Neural crest cell (in vitro differentiated cells): ENCODE results near the gene FRG2C. TPM values are rescaled to one million over a fixed set of nuclear protein-coding genes. Genes with fewer than 3 reads are reported as not detected.
"Not testable (repeated sequence)": the region's sequence is repeated elsewhere in the genome, so short reads cannot be mapped to it uniquely, and the experiment has no call there.

ENCODE experiments used
- DNase-seq: peaks from one replicate; pipeline ENCODE4 v3.0.0; 2021; ENCODE audit warnings: low read depth, mixed read lengths, low spot score
- H3K27ac Mint-ChIP-seq: one replicate; pipeline ENCODE4 v1.8.0; 2021; ENCODE audit warnings: mild to moderate bottlenecking, mixed read lengths; ENCODE audit not compliant: unreplicated experiment
- H3K27me3 Mint-ChIP-seq: 2 replicates; pipeline ENCODE4 v1.8.0; 2021; ENCODE audit warnings: low read depth, mild to moderate bottlenecking, mixed read lengths
- H3K36me3 Mint-ChIP-seq: 2 replicates; pipeline ENCODE4 v1.8.0; 2021; ENCODE audit warnings: low read depth, mild to moderate bottlenecking, mixed read lengths
- H3K4me1 Mint-ChIP-seq: 2 replicates; pipeline ENCODE4 v1.8.0; 2021; ENCODE audit warnings: mixed read lengths
- H3K4me3 Mint-ChIP-seq: one replicate; pipeline ENCODE4 v1.8.0; 2021; ENCODE audit warnings: mild to moderate bottlenecking, mixed read lengths
- H3K9me3 Mint-ChIP-seq: 2 replicates; pipeline ENCODE4 v1.8.0; 2021; ENCODE audit warnings: mixed read lengths
- total RNA-seq: library from RNA; stranded (reverse); gene quantifications from 2 replicates; pipeline ENCODE4 v1.2.1, GENCODE V29; 2021
- TF ChIP-seq, protein P1 (sequence below): fragments of 200-600 bp; sonication (generic); conservative IDR thresholded peaks from 2 replicates; pipeline ENCODE4 v1.5.0; 2021; ENCODE audit warnings: antibody characterized with exemption, mild to moderate bottlenecking

The FRG2C gene
- total RNA-seq, 1 donor from 2014 or later: not detected

- peak; percentile 29 for DNase-seq
- not testable (repeated sequence) for H3K9me3 Mint-ChIP-seq, H3K36me3 Mint-ChIP-seq, H3K27ac Mint-ChIP-seq, H3K27me3 Mint-ChIP-seq
- Mint-ChIP-seq H3K4me1 (peaks cover 19% of the 10 kb centered on the region), H3K4me3 (peak overlapping the region; percentile 69)
- TF ChIP-seq, protein P1, sequence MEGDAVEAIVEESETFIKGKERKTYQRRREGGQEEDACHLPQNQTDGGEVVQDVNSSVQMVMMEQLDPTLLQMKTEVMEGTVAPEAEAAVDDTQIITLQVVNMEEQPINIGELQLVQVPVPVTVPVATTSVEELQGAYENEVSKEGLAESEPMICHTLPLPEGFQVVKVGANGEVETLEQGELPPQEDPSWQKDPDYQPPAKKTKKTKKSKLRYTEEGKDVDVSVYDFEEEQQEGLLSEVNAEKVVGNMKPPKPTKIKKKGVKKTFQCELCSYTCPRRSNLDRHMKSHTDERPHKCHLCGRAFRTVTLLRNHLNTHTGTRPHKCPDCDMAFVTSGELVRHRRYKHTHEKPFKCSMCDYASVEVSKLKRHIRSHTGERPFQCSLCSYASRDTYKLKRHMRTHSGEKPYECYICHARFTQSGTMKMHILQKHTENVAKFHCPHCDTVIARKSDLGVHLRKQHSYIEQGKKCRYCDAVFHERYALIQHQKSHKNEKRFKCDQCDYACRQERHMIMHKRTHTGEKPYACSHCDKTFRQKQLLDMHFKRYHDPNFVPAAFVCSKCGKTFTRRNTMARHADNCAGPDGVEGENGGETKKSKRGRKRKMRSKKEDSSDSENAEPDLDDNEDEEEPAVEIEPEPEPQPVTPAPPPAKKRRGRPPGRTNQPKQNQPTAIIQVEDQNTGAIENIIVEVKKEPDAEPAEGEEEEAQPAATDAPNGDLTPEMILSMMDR: peak; percentile 72
Measured at GRCh38 chr3:75643031-75643800, 20.9 kb upstream of the FRG2C start.

DNA sequence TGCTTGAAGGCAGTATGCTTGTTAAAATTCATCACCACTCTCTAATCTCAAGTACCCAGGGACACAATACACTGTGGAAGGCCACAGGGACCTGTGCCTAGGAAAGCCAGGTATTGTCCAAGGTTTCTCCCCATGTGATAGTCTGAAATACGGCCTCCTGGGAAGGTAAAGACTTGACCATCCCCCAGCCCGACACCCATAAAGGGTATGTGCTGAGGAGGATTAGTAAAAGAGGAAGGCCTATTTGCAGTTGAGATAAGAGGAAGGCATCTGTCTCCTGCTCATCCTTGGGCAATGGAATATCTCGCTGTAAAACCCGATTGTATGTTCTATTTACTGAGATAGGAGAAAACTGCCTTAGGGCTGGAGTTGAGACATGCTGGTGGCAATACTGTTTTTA, 18.6 kb upstream of the FRG2C start:
- not testable (repeated sequence) for H3K36me3 Mint-ChIP-seq, DNase-seq, H3K27ac Mint-ChIP-seq, H3K9me3 Mint-ChIP-seq, H3K4me3 Mint-ChIP-seq
- H3K27me3 Mint-ChIP-seq: peaks cover 11% of the 10 kb centered on the region
- H3K4me1 Mint-ChIP-seq: peaks cover 19% of the 10 kb centered on the region

DNA sequence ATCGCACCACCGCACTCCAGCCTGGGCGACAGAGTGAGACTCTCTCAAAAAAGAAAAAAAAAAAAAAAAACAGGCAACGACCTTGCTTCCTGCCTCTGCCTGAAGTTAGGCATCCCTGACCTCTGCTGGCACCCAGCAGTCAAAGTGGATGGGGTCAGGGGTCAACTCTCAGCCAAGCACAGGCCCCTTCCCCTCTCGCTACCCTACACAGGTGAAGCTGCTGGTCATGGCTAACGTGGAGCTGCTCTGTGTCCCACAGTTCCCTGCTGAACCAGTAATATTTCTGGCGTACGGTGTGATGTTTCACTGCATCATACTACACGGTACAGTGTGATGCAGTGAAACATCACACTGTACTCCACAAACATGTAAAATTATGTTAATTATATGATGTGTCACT, 13.9 kb upstream of the FRG2C start:
- TF ChIP-seq, protein P1: no peak
- Mint-ChIP-seq H3K9me3 (no peaks in the 10 kb centered on the region), H3K36me3 (no peaks in the 10 kb centered on the region), H3K4me3 (no peak overlapping the region), H3K4me1 (no peaks in the 10 kb centered on the region), H3K27ac (no peak overlapping the region), H3K27me3 (peaks cover 47% of the 10 kb centered on the region)
- no peak for DNase-seq

GRCh38 chr3:75655101-75655904, 8.8 kb upstream of the FRG2C start:
- Mint-ChIP-seq H3K4me3 (peak overlapping the region; percentile 27), H3K27me3 (peaks cover 84% of the 10 kb centered on the region)
- DNase-seq, H3K4me1 Mint-ChIP-seq, H3K27ac Mint-ChIP-seq, H3K9me3 Mint-ChIP-seq, H3K36me3 Mint-ChIP-seq: not testable (repeated sequence)

- not testable (repeated sequence) for H3K36me3 Mint-ChIP-seq, H3K4me3 Mint-ChIP-seq, H3K9me3 Mint-ChIP-seq, DNase-seq, H3K27ac Mint-ChIP-seq, H3K4me1 Mint-ChIP-seq
- H3K27me3 Mint-ChIP-seq: peaks cover 86% of the 10 kb centered on the region
Measured at GRCh38 chr3:75655956-75656355, 8.2 kb upstream of the FRG2C start.

GRCh38 chr3:75658411-75659107, 5.6 kb upstream of the FRG2C start:
- H3K27me3 Mint-ChIP-seq: peaks cover 86% of the 10 kb centered on the region
- DNase-seq: peak; percentile 44
- not testable (repeated sequence) for H3K9me3 Mint-ChIP-seq, H3K36me3 Mint-ChIP-seq, H3K4me1 Mint-ChIP-seq, H3K27ac Mint-ChIP-seq
- TF ChIP-seq, protein P1: peak; percentile 57
- peak overlapping the region; percentile 82 for H3K4me3 Mint-ChIP-seq

DNA sequence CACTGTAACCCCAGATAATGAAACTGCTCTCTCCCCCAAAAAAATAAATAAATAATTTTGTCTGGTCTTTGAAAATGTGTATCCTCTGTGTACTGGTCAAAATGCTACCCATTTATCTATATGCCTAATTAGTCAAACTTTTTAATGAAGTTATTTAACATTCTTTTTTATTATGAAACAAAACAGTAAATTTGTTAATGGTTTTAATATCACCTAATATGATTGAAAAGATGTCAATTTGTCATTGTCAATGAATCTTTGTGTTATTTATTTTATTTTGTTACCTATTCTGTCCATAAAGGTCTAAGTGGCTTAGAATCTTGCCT, 5.1 kb upstream of the FRG2C start:
- H3K9me3 Mint-ChIP-seq: not testable (repeated sequence)

GRCh38 chr3:75665626-75666025, 1.5 kb downstream of the FRG2C start:
- Mint-ChIP-seq H3K4me1 (peaks cover 13% of the 10 kb centered on the region), H3K27me3 (peaks cover 88% of the 10 kb centered on the region)
- not testable (repeated sequence) for DNase-seq, H3K9me3 Mint-ChIP-seq, H3K36me3 Mint-ChIP-seq, H3K4me3 Mint-ChIP-seq, H3K27ac Mint-ChIP-seq

More for the DNA sequence above, 5.1 kb upstream of the FRG2C start:
- peak overlapping the region; percentile 82 for H3K4me3 Mint-ChIP-seq
- H3K36me3 Mint-ChIP-seq, H3K4me1 Mint-ChIP-seq, H3K27ac Mint-ChIP-seq, DNase-seq: not testable (repeated sequence)
- H3K27me3 Mint-ChIP-seq: peaks cover 86% of the 10 kb centered on the region

DNA sequence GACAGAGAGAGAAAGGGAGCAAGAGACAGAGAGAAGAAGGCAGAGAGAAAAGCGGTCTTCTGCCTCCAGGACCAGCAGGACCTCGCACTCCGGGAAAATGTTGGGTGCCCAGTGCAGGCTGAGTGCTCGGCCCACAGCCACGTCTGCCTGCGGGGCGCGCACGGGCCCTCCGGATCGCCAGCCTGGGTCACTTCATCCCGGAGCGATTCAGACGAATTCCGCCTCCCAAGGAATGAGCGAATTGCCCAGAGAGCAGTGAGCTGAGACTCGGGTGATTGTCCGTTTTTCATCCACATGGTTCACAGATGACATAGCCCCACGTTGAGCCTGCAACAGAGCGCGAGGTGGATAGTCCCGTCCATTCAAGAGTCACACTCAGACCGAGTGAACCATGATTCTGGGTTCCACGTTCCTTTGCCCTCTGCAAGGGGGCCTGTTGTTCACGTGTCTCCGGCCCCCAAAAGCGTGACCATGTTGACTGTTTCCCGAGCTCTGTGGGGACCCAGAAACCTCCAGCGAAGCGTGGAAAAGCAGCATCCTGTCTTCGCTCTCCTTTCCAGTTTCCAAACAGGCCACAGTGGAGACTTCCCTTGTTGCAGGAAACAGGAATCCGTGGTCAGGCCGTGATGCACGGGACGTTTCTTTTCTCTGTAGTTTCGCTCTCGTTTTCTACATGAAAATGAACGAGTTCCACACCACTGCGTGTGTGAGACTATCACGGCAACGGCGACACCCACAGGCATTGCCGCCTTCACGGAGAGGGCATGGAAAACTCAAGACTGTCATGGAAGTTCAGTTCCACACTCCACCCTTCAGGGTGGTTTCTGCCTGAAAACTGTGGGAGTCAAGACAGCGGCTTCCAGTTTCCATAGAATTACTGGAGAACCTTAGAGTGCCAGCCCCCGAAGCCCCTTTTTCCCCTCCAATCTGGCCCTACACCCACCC, 3.9 kb downstream of the FRG2C start:
- Mint-ChIP-seq H3K36me3 (peaks cover 13% of the 10 kb centered on the region), H3K4me1 (peaks cover 28% of the 10 kb centered on the region), H3K27me3 (peaks cover 98% of the 10 kb centered on the region), H3K4me3 (peak overlapping the region; percentile 62)
- H3K27ac Mint-ChIP-seq, DNase-seq, H3K9me3 Mint-ChIP-seq: not testable (repeated sequence)
